Tibial artery (tissue), 4 donors: Measurements from ENCODE around the gene C12orf76.
"Not testable (repeated sequence)": the region's sequence is repeated elsewhere in the genome, so short reads cannot be mapped to it uniquely, and the experiment has no call there.

Experiments used
- DNase-seq, 2 donors: peaks; one replicate each; pipeline ENCODE4 v3.0.0-alpha.2; 2019
- H3K27ac ChIP-seq, 2 donors: fragments of 200-600 bp; sonication (generic) in 1 of 2; 1 replicate in 1 of 2; 2 replicates in 1 of 2; pipeline ENCODE4 v1.5.1; 2018 to 2019; ENCODE audit warnings: mild to moderate bottlenecking in 1 of 2
- H3K27me3 ChIP-seq, 2 donors: fragments of 200-600 bp; sonication (generic) in 1 of 2; one replicate each; pipeline versions ENCODE4 v1.5.1 to v1.6.0; 2016 to 2019
- H3K36me3 ChIP-seq, 3 donors: fragments of 200-600 bp; sonication (generic) in 2 of 3; one replicate each; pipeline ENCODE4 v1.5.1; 2016 to 2019; ENCODE audit warnings: mild to moderate bottlenecking in 2 of 3
- H3K4me1 ChIP-seq, 4 donors: fragments of 200-600 bp; sonication (generic) in 2 of 4; 1 replicate in 3 of 4; 2 replicates in 1 of 4; pipeline ENCODE4 v1.5.1; 2016 to 2019
- H3K4me3 ChIP-seq, 2 donors: fragments of 200-600 bp; sonication (generic) in 1 of 2; 1 replicate in 1 of 2; 2 replicates in 1 of 2; pipeline ENCODE4 v1.5.1; 2018 to 2019; ENCODE audit warnings: mild to moderate bottlenecking in 2 of 2
- H3K9me3 ChIP-seq, 3 donors: fragments of 200-600 bp; sonication (generic) in 1 of 3; one replicate each; pipeline ENCODE4 v1.5.1; 2016 to 2019
- CTCF ChIP-seq, 2 experiments: fragments of 200-600 bp in 1 of 2; fragments of 450-650 bp in 1 of 2; IDR thresholded peaks; one replicate each; pipeline ENCODE4 v1.5.1; 2017 to 2019; ENCODE audit warnings: antibody characterized with exemption in 2 of 2, mild to moderate bottlenecking in 1 of 2, moderate library complexity in 1 of 2
- intact Hi-C: fragments of 100-400 bp; cut with DNase I; formaldehyde crosslinking; loops from one replicate; pipeline ENCODE4 v1.15.0; 2023; ENCODE audit warnings: low total_unique reads

The C12orf76 gene

GRCh38 chr12:110067531-110067930 is 19.2 kb upstream of the C12orf76 start:
- peaks cover 0 to 3% of the 10 kb centered on the region in 2 donors for H3K27me3 ChIP-seq
- TF ChIP-seq CTCF (IDR thresholded peaks at IDR 0.05) = no peak
- H3K36me3 ChIP-seq = no peaks in the 10 kb centered on the region
- no peaks in the 10 kb centered on the region for H3K4me1 ChIP-seq
- DNase-seq = no peak
- no peaks in the 10 kb centered on the region for H3K9me3 ChIP-seq
- intact Hi-C loops = no loop called here
- H3K27ac ChIP-seq = no peak overlapping the region
- H3K4me3 ChIP-seq = no peak overlapping the region

GRCh38 chr12:110065540-110065939 is 17.2 kb upstream of the C12orf76 start:
- TF ChIP-seq CTCF (IDR thresholded peaks at IDR 0.05) = no peak
- Histone ChIP-seq H3K36me3 (no peaks in the 10 kb centered on the region), H3K27ac (no peak overlapping the region), H3K9me3 (no peaks in the 10 kb centered on the region), H3K27me3 (peaks cover 0 to 3% of the 10 kb centered on the region in 2 donors), H3K4me1 (no peaks in the 10 kb centered on the region), H3K4me3 (no peak overlapping the region)
- intact Hi-C loops = no loop called here
- DNase-seq = no peak

- H3K4me3 ChIP-seq = no peak overlapping the region
- H3K9me3 ChIP-seq = no peaks in the 10 kb centered on the region
- H3K27ac ChIP-seq = no peak overlapping the region
- H3K27me3 ChIP-seq = no peaks in the 10 kb centered on the region
- TF ChIP-seq CTCF (IDR thresholded peaks at IDR 0.05) = no peak
- intact Hi-C loops = no loop called here
- H3K36me3 ChIP-seq = no peaks in the 10 kb centered on the region
- H3K4me1 ChIP-seq = no peaks in the 10 kb centered on the region
- DNase-seq = no peak
These were observed 13.9 kb upstream of the C12orf76 start for GRCh38 chr12:110062241-110062640.

GRCh38 chr12:110059651-110060000 is 11.3 kb upstream of the C12orf76 start:
- TF ChIP-seq CTCF (IDR thresholded peaks at IDR 0.05) = no peak
- Histone ChIP-seq H3K9me3 (no peaks in the 10 kb centered on the region), H3K4me1 (no peaks in the 10 kb centered on the region), H3K4me3 (no peak overlapping the region), H3K27me3 (no peaks in the 10 kb centered on the region), H3K27ac (no peak overlapping the region), H3K36me3 (no peaks in the 10 kb centered on the region)
- intact Hi-C loops = no loop called here
- no peak for DNase-seq

GRCh38 chr12:110058875-110059615 is 10.7 kb upstream of the C12orf76 start:
- no peak for TF ChIP-seq CTCF (IDR thresholded peaks at IDR 0.05)
- Histone ChIP-seq H3K27ac (no peak overlapping the region), H3K4me1 (no peaks in the 10 kb centered on the region), H3K36me3 (no peaks in the 10 kb centered on the region), H3K9me3 (no peaks in the 10 kb centered on the region), H3K27me3 (no peaks in the 10 kb centered on the region), H3K4me3 (no peak overlapping the region)
- intact Hi-C loops = no loop called here
- no peak for DNase-seq

- H3K4me3 ChIP-seq, H3K9me3 ChIP-seq, DNase-seq, intact Hi-C loops, H3K27ac ChIP-seq, H3K27me3 ChIP-seq, H3K36me3 ChIP-seq, H3K4me1 ChIP-seq: not testable (repeated sequence)
These were observed 8.3 kb upstream of the C12orf76 start for GRCh38 chr12:110056643-110057042.

- not testable (repeated sequence) for H3K27me3 ChIP-seq, H3K9me3 ChIP-seq
These were observed 7.3 kb upstream of the C12orf76 start for GRCh38 chr12:110055375-110056352.

More at GRCh38 chr12:110055375-110056352, 7.3 kb upstream of the C12orf76 start:
- intact Hi-C loops, H3K27ac ChIP-seq, DNase-seq, H3K4me1 ChIP-seq, H3K4me3 ChIP-seq, H3K36me3 ChIP-seq: not testable (repeated sequence)
